HepG2 (cell line): ENCODE results near the gene STRN4. TPM values are rescaled to one million over a fixed set of nuclear protein-coding genes. Genes with fewer than 3 reads are reported as not detected.

Experiments
- HIVEP1 ChIP-seq: sonication (generic); formaldehyde crosslinking; IDR thresholded peaks from 2 replicates; pipeline ENCODE4 v1.4.0; 2020; ENCODE audit warnings: mild to moderate bottlenecking, missing genetic modification reagents
- KDM5A ChIP-seq: fragments of 200-600 bp; sonication (generic); IDR thresholded peaks from 2 replicates; pipeline ENCODE4 v1.7.0; 2018; ENCODE audit warnings: antibody characterized with exemption, mild to moderate bottlenecking, low read length, borderline replicate concordance
- PHF20 ChIP-seq: sonication (generic); formaldehyde crosslinking; IDR thresholded peaks from 2 replicates; pipeline ENCODE4 v1.5.0; 2020; ENCODE audit warnings: mild to moderate bottlenecking, missing genetic modification reagents
- PHF21A ChIP-seq: sonication (generic); formaldehyde crosslinking; IDR thresholded peaks from 2 replicates; pipeline ENCODE4 v1.5.0; 2020; ENCODE audit warnings: mild to moderate bottlenecking, missing genetic modification reagents
- RBFOX2 ChIP-seq: fragments of 200-400 bp; formaldehyde crosslinking; IDR thresholded peaks from 2 replicates; pipeline ENCODE4 v1.6.1; 2017; ENCODE audit warnings: low read depth, mild to moderate bottlenecking, low read length
- SP5 ChIP-seq: IDR thresholded peaks from 2 replicates; pipeline ENCODE4 v1.6.1; 2016; ENCODE audit warnings: low read depth, borderline replicate concordance
- ZNF10 ChIP-seq: sonication (generic); formaldehyde crosslinking; IDR thresholded peaks from 2 replicates; pipeline ENCODE4 v1.4.0; 2020; ENCODE audit warnings: mild to moderate bottlenecking, low read depth, missing genetic modification reagents, borderline replicate concordance
- ZNF263 ChIP-seq: sonication (generic); formaldehyde crosslinking; IDR thresholded peaks from 2 replicates; pipeline ENCODE4 v1.4.0; 2020; ENCODE audit warnings: missing genetic modification reagents
- ZNF615 ChIP-seq: sonication (generic); formaldehyde crosslinking; IDR thresholded peaks from 2 replicates; pipeline ENCODE4 v1.5.0; 2020; ENCODE audit warnings: mild to moderate bottlenecking, missing genetic modification reagents, borderline replicate concordance
- ZNF713 ChIP-seq: sonication (generic); formaldehyde crosslinking; IDR thresholded peaks from 2 replicates; pipeline ENCODE4 v1.4.0; 2020; ENCODE audit warnings: mild to moderate bottlenecking, missing genetic modification reagents
- ZNF782 ChIP-seq: sonication (generic); formaldehyde crosslinking; IDR thresholded peaks from 2 replicates; pipeline ENCODE4 v1.4.0; 2020; ENCODE audit warnings: missing genetic modification reagents, mild to moderate bottlenecking, borderline replicate concordance
- polyA plus RNA-seq, 8 experiments: library from polyadenylated mRNA; depleted of rRNA in 3 of 8; stranded (reverse) in 7 of 8; unstranded in 1 of 8; fragments of >200 nt; fragmentation: Illumina TruSeq in 4 of 8; extraction: Trizol in 4 of 8; gene quantifications; 2 replicates each; pipeline versions ENCODE4 v1.2.1 to v1.2.3, GENCODE V29; 2011 to 2016; ENCODE audit warnings: low read depth in 4 of 8, missing spikeins in 1 of 8, mixed read lengths in 1 of 8; ENCODE audit not compliant: insufficient read depth in 1 of 8
- total RNA-seq, 5 experiments: library from RNA; depleted of rRNA; stranded (reverse); fragments of >200 nt; fragmentation: Illumina TruSeq; extraction: Trizol; gene quantifications; 2 replicates each; pipeline ENCODE4 v1.2.3, GENCODE V29; 2016; ENCODE audit warnings: low read depth in 1 of 5
- TF ChIP-seq, protein P1 (sequence below): sonication (generic); formaldehyde crosslinking; IDR thresholded peaks from 2 replicates; pipeline ENCODE4 v1.4.0; 2020; ENCODE audit warnings: missing genetic modification reagents
- TF ChIP-seq, protein P2 (sequence below): sonication (generic); formaldehyde crosslinking; IDR thresholded peaks from 2 replicates; pipeline ENCODE4 v1.4.0; 2020; ENCODE audit warnings: mild to moderate bottlenecking, missing genetic modification reagents
- TF ChIP-seq, protein P3 (sequence below), 2 experiments: sonication (generic) in 1 of 2; formaldehyde crosslinking in 1 of 2; IDR thresholded peaks; 2 replicates each; pipeline versions ENCODE4 v1.4.0 to v1.6.1; 2018 to 2020; ENCODE audit warnings: missing genetic modification reagents in 2 of 2, borderline replicate concordance in 1 of 2, low read depth in 1 of 2, mild to moderate bottlenecking in 1 of 2, missing biosample characterization in 1 of 2
- TF ChIP-seq, protein P4 (sequence below): IDR thresholded peaks from 2 replicates; pipeline ENCODE4 v1.6.1; 2016
- TF ChIP-seq, protein P5 (sequence below): sonication (generic); formaldehyde crosslinking; IDR thresholded peaks from 2 replicates; pipeline ENCODE4 v1.5.0; 2020; ENCODE audit warnings: missing genetic modification reagents

The STRN4 gene
- total and polyA plus RNA-seq, 2 of the 13 experiments (the other 11 are each of a cell fraction or from before 2014, with no cell fraction given), result 43.1 to 57.3 TPM

DNA sequence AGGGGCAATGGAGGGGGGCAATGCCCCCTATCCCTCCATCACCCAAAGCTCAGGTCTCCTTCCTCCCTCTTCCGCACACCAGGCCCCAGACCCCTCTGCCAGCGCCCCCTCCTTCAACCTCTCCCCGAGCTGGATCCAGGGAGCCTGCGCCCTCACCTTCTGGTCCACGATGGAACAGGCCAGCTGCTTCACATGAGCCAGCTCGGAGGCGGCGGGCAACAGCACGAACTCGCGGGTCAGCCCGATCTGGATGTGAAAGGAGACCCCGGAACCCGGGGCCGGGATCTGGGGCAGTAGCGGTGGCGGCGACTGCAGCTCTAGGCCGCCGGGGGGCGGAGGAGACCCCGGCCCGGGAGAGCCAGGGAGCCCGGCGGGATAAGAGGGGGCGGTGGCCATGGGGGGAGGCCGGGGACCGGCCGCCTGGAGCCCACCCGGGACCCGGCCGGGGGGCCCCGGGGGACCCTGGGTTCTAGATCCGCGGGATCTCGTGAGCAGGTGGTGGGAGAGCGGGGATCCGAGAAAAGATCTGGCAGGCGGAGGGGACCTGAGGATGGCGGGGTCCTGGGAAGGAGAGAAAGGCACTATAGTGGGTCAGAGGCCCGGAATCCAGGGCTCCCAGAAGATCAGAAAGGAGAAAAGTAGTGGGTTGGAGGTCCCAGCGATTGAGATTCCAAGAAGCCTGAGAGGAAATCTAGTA lies 30.1 kb downstream of the STRN4 start (continued):
- TF ChIP-seq, protein P1, sequence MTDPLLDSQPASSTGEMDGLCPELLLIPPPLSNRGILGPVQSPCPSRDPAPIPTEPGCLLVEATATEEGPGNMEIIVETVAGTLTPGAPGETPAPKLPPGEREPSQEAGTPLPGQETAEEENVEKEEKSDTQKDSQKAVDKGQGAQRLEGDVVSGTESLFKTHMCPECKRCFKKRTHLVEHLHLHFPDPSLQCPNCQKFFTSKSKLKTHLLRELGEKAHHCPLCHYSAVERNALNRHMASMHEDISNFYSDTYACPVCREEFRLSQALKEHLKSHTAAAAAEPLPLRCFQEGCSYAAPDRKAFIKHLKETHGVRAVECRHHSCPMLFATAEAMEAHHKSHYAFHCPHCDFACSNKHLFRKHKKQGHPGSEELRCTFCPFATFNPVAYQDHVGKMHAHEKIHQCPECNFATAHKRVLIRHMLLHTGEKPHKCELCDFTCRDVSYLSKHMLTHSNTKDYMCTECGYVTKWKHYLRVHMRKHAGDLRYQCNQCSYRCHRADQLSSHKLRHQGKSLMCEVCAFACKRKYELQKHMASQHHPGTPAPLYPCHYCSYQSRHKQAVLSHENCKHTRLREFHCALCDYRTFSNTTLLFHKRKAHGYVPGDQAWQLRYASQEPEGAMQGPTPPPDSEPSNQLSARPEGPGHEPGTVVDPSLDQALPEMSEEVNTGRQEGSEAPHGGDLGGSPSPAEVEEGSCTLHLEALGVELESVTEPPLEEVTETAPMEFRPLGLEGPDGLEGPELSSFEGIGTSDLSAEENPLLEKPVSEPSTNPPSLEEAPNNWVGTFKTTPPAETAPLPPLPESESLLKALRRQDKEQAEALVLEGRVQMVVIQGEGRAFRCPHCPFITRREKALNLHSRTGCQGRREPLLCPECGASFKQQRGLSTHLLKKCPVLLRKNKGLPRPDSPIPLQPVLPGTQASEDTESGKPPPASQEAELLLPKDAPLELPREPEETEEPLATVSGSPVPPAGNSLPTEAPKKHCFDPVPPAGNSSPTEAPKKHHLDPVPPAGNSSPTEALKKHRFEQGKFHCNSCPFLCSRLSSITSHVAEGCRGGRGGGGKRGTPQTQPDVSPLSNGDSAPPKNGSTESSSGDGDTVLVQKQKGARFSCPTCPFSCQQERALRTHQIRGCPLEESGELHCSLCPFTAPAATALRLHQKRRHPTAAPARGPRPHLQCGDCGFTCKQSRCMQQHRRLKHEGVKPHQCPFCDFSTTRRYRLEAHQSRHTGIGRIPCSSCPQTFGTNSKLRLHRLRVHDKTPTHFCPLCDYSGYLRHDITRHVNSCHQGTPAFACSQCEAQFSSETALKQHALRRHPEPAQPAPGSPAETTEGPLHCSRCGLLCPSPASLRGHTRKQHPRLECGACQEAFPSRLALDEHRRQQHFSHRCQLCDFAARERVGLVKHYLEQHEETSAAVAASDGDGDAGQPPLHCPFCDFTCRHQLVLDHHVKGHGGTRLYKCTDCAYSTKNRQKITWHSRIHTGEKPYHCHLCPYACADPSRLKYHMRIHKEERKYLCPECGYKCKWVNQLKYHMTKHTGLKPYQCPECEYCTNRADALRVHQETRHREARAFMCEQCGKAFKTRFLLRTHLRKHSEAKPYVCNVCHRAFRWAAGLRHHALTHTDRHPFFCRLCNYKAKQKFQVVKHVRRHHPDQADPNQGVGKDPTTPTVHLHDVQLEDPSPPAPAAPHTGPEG (CRISPR knock-in tag), result no peak
- TF ChIP-seq ZNF10 (CRISPR knock-in tag) (no peak), ZNF615 (CRISPR knock-in tag) (no peak), KDM5A (no peak; the same call in 1 of the 2 replicates), ZNF263 (CRISPR knock-in tag) (no peak), SP5 (CRISPR knock-in tag) (no peak), ZNF782 (CRISPR knock-in tag) (no peak), ZNF713 (CRISPR knock-in tag) (no peak), PHF20 (CRISPR knock-in tag) (peak; percentile 8; the same call in 1 of the 2 replicates), RBFOX2 (0 out of 2 replicates have a peak, but pooled peaks have one; percentile 19), HIVEP1 (CRISPR knock-in tag) (no peak), PHF21A (CRISPR knock-in tag) (no peak)
- TF ChIP-seq, protein P2, sequence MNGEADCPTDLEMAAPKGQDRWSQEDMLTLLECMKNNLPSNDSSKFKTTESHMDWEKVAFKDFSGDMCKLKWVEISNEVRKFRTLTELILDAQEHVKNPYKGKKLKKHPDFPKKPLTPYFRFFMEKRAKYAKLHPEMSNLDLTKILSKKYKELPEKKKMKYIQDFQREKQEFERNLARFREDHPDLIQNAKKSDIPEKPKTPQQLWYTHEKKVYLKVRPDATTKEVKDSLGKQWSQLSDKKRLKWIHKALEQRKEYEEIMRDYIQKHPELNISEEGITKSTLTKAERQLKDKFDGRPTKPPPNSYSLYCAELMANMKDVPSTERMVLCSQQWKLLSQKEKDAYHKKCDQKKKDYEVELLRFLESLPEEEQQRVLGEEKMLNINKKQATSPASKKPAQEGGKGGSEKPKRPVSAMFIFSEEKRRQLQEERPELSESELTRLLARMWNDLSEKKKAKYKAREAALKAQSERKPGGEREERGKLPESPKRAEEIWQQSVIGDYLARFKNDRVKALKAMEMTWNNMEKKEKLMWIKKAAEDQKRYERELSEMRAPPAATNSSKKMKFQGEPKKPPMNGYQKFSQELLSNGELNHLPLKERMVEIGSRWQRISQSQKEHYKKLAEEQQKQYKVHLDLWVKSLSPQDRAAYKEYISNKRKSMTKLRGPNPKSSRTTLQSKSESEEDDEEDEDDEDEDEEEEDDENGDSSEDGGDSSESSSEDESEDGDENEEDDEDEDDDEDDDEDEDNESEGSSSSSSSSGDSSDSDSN (CRISPR knock-in tag), result no peak
- TF ChIP-seq, protein P3, sequence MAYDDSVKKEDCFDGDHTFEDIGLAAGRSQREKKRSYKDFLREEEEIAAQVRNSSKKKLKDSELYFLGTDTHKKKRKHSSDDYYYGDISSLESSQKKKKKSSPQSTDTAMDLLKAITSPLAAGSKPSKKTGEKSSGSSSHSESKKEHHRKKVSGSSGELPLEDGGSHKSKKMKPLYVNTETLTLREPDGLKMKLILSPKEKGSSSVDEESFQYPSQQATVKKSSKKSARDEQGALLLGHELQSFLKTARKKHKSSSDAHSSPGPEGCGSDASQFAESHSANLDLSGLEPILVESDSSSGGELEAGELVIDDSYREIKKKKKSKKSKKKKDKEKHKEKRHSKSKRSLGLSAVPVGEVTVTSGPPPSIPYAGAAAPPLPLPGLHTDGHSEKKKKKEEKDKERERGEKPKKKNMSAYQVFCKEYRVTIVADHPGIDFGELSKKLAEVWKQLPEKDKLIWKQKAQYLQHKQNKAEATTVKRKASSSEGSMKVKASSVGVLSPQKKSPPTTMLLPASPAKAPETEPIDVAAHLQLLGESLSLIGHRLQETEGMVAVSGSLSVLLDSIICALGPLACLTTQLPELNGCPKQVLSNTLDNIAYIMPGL (CRISPR knock-in tag; IDR thresholded peaks at IDR 0.05; ENCODE audit: borderline replicate concordance in 1 of 2, low read depth in 1 of 2), result peak in 1 of 2 experiments; percentile 43; a peak in 1 of 4 replicates
- TF ChIP-seq, protein P4, sequence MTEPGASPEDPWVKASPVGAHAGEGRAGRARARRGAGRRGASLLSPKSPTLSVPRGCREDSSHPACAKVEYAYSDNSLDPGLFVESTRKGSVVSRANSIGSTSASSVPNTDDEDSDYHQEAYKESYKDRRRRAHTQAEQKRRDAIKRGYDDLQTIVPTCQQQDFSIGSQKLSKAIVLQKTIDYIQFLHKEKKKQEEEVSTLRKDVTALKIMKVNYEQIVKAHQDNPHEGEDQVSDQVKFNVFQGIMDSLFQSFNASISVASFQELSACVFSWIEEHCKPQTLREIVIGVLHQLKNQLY (CRISPR knock-in tag), result no peak
- TF ChIP-seq, protein P5, sequence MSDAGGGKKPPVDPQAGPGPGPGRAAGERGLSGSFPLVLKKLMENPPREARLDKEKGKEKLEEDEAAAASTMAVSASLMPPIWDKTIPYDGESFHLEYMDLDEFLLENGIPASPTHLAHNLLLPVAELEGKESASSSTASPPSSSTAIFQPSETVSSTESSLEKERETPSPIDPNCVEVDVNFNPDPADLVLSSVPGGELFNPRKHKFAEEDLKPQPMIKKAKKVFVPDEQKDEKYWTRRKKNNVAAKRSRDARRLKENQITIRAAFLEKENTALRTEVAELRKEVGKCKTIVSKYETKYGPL, result no peak
